ENCODE results near the gene CDH23. TPM values are rescaled to one million over a fixed set of nuclear protein-coding genes. Genes with fewer than 3 reads are reported as not detected.
"Not testable (repeated sequence)": the region's sequence is repeated elsewhere in the genome, so short reads cannot be mapped to it uniquely, and the experiment has no call there.

The CDH23 gene
- 0.21 and 0.40 TPM in 2 replicates for total RNA-seq (2014; rRNA removed; shearing (Covaris generic))

DNA sequence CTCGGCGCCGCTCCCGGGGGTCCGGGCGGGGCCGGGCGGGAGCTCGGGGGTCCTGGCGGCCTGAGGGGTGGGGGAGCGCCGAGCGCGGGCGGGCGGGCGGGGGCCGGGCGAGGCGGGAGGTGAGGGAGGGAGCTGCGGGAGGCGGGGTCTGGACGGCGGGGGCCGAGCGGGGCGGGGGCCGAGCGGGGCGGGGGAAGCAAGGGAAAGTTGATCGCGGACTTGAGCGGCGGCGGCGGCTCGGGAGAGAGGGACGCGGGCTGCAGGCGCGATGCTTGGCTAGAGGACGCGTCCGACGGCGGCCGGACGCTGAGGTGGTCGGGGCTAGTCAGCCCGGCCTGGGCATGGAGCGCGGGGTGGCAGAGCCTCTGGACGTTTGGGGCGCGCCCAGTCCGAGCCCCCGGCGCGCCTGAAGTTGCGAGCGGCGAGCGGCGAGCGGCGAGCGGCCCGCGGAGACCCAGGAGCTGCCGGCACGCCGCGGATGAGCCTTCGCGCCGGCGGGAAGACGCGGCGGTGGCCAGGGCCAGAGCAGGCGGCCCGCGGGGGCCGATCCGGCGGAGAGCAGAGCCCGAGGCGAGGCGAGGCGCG, at the start of gene CDH23:
Gene CDH23, plus strand, starts transcription at position 210 of the 585 bp plus-strand sequence. CDS start 42,912 bp downstream, outside the sequence.
- peak; percentile 50 for DNase-seq (ENCODE audit: low read depth)

DNA sequence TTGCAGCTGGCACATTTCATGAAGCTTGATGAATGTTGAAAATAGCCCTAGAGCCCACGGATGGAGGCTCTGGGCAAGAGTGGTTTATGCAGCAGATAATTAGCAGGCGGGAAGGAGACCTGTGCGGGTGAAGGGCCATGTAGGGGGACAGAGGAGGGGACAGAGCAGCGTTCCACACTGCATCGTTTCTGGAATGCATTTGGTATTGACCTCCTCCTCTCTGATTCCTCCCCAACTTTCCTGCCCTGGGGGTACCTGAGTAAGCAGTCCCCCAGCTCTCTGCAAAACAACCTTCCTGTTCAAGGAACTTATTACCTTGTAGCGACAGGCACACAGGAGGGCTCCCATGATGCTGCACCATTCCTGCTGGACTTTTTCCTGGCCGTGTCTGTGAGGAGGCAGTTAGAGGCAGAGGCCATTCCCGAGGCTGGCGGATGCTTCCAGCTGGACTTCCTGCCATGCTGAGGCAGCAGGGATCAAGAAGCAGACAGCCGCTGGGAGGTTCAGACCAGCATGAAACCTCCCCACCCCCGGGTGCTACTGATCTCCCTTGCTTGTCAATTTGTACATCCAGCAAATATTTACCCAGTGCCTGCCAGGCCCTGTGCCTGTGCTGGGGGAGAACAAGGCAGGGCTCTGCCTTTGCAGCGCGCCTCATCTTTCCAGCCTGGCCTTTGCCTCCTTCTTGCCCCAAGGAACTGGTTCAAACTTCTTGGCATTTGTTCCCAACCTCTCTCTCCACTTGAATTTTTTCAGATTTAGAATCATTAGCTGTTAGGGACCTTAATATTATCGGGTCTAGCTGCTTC, 48.9 kb upstream of the CDH23 start:
- no peak for DNase-seq (ENCODE audit: low read depth)

DNA sequence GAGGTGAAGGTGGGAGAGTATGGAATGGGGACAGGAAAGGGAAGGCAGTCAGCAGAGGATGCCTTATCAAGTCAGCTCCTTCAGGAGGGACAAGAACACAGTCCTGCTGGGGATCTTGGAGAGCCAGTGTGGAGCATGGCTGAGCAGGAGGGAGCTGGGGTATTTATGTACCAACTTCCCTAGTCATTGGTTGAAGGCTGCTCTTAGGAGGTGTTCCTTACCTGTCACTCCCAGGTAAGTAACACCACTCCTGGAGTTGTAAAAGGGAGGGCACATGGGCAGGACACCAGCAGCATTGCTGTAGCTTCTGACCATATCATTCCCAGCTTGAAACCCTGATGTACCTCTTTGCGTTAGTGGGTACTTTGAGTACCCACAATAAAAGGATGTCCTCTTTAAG, 47.9 kb upstream of the CDH23 start:
- DNase-seq (ENCODE audit: low read depth): no peak

DNA sequence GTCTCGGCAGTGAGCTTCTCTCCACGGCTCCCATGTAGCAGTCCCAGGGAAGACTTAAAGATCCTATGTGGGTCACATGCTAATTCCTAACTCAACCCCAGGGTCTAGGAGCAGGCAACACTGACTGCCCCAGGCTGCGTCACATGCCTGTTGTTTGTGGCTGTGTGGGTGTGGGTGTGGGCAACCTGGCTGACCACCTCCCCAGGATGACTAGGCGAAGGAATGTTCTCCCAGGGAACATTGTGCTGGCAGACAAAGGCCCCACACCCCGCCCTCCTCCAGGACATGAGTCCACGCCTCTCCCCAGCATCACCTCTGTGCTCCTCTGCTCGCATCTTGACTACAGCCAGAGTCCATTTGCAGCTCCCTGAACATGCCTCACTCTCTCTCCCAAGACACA, 47.3 kb upstream of the CDH23 start:
- DNase-seq (ENCODE audit: low read depth): peak; percentile 75

DNA sequence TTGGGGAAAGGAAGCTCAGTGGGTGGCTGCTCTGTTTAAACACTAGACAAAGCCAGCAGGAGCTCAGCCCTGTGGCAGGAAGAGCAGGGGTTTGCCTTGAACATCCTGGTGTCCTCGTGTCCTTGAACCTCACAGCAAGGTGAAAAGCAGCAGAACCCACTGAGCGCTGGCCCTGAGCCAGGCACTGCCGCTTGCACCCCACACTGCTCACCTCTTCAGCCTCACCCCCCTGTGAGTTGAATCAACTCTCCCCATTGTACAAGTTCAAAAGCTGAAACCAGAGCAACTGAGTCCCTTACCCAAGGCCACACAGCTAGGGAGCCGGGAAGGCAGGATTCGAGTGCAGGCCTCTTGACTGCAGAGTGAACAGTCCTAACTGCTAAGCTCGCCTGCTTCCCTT, 45.6 kb upstream of the CDH23 start:
- no peak for DNase-seq (ENCODE audit: low read depth)

DNA sequence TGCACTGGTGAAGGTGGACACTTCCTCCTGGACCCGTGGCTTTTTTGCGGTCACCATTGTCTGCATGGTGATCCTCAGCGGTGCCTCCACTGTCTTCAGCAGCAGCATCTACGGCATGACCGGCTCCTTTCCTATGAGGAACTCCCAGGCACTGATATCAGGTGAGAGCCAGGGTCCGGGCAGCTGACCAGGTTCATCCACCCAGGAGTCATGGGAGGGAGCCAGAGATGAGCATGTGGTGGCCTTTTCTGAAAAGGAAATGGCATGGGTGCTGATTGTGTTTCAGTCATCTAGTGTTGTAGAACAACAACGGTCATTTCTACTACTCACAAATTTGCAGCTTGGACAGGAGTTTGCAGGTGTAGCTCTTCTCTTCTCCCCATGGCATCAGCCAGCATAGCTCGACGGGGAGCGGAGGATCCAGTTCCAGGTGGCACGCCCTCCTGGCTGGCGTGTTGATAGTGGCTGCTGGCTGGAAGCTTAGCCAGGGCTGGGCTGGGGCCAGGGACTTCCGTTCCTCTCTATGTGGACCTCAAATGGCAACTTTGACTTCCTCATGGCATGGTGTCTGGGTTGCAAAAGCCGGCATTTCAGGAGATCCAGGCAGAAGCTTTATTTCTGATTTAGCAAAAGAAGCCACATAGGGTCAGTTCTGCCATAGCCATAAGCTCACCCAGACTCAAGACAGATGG, 44.9 kb upstream of the CDH23 start:
- DNase-seq (ENCODE audit: low read depth): no peak

DNA sequence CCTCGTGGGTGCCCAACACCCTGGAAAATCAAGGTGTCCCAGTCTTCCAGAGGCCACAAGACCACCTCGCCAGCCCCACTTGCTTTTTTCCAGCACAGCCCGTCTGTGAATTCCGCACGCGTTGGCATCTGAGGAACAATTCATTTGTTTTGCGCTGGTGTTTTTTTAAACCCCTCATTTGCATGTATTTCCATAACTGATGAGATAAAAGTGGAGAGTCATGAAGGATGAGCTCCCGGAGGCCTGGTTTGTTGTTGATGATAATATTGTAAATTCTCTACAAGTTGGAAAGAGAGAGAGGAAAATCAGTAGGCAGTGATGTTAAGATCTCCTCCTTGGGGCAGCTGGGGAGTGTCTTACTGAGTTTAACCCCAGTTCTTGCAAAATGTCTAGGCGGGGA, 43.1 kb upstream of the CDH23 start:
- DNase-seq (ENCODE audit: low read depth): no peak

DNA sequence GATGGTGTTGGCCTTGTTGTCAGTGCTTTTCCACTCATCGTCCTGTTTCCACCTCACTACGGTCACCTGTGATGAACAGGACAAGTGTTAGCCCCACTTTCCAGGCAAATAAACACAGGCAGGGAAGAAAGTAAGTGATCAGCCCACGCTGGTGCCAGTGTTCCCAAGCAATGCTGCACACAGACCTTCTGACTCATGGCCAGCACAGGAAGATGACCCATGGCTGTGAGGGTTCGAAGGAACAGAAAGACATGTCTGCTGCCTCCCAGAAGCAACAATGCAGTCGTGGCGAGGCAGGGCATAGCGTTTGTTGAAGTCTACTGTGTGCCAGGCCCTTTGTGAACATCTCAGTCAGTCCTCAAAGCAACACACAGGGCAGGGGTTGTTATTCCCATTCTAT, 41.9 kb upstream of the CDH23 start:
- peak; percentile 22 for DNase-seq (ENCODE audit: low read depth)

DNA sequence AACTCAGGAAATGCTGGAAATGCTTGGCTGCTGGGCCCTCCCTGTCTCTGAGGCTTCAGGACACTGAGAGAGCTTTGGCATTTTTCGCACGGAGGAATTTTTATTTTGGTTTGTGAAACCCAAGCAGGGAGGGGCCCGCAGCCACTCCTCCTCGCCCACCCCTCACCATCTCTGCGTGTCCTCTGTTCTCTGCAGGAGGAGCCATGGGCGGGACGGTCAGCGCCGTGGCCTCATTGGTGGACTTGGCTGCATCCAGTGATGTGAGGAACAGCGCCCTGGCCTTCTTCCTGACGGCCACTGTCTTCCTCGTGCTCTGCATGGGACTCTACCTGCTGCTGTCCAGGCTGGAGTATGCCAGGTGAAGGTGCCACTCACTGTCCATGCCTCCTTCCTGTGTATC, 40.8 kb upstream of the CDH23 start:
- DNase-seq (ENCODE audit: low read depth): no peak

DNA sequence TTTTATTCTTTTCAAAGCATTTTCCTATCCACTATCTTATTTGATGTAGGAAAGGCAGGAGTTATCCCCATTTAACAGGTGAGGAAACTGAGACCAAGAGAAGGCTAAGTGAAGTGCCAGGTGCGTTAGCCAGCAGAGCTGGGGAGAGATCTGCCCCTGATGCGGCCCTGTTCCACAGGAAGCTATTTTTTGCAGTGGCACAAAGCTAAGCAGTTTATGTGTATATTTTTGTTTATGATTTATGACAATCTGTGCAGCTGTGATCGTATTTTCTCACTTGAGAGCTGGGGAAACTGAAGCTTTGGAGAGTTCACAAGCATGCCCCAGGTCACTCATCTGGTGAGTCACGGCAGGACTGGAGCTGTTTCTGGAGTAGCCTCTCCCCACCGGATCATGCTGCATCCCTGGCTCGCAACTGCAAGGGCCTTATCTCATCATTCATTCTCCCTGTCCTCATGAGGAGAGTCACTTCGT, 38.9 kb upstream of the CDH23 start:
- DNase-seq (ENCODE audit: low read depth): no peak

DNA sequence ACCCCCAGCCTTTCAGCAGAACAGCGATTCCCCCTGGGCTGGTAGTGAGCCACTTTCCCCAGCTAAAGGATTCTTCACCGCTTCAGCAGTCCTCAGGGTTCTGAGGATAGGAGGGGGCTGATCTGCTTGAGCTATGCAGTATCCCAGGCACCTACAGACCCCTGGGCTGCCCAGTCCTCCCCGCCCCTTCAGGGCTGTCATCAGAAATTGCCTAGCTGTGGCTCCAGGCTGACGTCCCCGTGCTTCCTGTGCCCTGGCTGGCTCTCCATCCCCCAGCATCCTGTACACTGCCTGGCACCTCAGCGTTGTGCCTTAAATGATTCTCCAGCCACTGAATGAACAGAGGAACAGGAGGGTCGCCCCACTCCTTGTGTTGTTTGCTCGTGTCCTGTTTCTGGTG, 38.4 kb upstream of the CDH23 start:
- DNase-seq (ENCODE audit: low read depth): no peak

DNA sequence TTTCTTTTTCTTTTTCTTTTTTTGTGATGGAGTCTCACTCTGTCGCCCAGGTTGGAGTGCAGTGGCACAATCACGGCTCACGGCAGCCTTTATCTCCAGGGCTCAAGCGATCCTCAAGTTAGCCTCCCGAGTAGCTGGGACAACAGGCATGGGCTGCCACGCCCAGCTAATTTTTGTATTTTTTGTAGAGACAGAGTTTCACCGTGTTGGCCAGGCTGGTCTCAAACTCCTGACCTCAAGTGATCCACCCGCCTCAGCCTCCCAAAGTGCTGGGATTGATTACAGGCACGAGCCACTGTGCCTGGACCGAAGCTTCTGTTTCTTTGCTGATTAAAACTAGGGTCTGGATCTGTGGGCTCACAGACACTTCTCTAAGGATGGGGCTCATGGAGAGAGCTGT, 37.8 kb upstream of the CDH23 start:
- not testable (repeated sequence) for DNase-seq (ENCODE audit: low read depth)

DNA sequence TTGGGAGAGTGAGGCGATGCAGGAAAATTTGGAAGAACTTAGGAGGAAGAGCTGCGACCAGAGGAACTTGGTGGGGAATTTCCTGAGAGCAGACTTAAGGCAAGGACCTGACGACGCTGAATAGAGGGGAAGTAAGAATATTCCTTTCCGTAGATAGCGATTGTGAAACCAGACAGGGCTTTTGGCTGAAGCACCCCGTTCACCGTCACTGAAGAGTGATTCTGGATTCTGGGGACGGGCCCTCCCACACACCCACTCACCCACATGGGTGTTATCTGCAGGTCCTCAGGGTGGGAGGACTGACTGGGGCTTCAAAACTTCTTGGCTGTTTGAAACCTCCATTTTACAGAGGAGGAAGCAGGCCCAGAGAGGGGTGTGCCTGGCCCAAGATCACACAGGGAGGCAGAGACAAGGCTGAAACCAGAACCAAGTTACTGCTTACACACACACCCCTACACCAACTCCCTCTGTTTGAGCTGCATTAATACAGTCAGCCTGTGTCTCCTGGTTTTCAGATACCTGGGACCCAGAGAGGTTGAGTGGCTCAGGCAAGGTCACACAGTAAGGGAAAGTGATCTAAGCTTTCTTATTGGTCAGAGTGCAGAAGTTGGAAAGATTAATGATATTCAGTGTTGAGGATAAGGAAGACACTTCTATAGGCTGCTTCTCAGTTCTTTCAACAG, 37.2 kb upstream of the CDH23 start:
- no peak for DNase-seq (ENCODE audit: low read depth)

DNA sequence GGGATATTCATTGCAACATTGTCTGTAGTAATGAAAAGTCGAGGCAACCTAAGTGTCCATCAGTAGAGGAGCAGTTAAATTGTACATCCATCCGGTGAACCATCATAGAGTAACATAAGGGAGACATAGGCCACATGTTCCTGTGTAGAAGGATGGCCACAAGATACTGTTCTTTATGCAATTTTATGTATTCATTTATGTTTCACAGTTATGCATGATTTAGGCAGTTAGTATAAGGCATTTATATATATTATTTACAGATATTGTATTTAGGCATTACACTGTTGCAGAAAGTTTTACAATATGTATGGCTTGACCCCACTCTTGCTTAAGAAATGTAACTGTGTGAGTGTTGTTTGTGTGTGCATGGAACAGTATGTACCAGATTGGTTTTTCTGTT, 36.0 kb upstream of the CDH23 start:
- DNase-seq (ENCODE audit: low read depth): no peak

DNA sequence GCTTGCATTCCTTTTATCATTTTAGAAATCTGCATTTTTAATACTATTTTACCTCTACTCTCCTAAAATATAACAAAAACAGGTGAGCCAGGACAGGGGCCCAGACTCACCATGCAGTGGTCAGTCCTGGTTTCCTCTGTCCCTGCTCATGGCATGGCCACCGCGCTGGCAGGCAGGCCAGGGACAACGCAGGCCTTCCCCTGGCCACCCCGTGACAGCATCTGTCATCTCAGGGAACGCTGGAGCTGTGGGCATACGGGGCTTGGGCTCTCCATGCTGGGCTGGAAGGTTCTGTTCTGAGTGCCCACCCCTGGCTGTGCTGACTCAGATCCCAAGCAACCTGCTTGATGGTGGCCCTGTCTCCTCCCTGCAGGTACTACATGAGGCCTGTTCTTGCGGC, 35.1 kb upstream of the CDH23 start:
- no peak for DNase-seq (ENCODE audit: low read depth)

DNA sequence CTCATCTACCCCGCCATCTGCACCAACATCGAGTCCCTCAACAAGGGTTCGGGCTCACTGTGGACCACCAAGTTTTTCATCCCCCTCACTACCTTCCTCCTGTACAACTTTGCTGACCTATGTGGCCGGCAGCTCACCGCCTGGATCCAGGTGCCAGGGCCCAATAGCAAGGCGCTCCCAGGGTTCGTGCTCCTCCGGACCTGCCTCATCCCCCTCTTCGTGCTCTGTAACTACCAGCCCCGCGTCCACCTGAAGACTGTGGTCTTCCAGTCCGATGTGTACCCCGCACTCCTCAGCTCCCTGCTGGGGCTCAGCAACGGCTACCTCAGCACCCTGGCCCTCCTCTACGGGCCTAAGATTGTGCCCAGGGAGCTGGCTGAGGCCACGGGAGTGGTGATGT, 34.6 kb upstream of the CDH23 start:
- no peak for DNase-seq (ENCODE audit: low read depth)

DNA sequence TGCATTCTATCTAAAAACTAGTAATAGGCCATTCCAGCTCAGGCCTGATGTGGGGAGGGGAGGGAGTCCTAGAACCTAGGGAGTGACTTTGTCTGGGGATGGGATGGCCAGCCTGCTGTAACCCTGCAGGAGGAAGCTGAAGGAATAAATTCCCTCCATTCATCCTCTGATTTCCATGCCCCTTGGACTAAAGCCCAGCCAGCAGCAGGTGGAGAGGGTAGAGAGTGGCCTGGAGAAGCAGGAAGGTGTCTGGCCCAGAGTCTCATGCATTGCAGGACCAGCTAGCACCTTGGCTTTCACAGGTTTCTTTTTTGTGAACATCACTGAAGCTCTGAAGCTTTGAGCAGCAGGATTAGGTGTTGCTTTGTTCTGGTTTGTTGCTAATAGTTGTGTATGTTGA, 32.8 kb upstream of the CDH23 start:
- no peak for DNase-seq (ENCODE audit: low read depth)

DNA sequence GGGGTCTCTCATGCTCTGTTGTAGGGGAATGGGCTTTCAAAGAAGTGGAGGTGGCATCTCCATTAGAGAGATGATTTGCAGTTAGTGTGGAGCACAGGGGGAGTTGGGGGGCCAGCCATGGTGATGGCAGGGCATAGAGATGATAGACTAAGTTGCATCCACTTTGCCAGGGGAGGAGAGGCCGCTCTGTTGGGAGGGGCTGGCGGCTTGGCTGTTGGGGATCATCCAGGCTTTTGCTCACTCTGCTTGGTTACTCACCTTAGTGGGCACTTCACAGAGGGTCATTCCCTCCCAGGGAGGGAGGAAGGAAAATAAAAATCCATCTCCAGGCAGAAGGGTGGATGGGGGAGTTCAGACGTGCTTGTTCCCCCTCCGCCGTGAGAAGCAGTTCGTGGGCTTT, 31.4 kb upstream of the CDH23 start:
- DNase-seq (ENCODE audit: low read depth): no peak

DNA sequence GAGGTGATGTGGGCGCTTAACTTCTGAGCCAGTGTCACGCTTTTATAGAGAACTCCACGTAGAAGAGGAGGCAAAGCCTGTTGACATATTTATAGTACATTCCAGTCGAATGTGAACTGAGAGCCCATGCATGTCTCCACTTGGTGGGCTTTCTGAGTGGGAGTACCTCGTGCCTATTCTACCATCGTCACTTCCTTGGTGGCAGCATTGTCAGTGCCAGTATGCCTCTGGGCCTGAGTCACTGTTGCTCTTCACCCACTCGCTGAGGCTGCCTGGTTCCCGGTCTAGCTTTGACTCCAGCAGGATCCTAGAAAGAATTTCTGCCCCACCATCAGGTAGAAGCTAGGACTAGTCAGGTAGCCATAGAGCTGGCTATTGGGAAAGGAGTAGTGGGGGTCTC, 30.0 kb upstream of the CDH23 start:
- DNase-seq (ENCODE audit: low read depth): no peak

DNA sequence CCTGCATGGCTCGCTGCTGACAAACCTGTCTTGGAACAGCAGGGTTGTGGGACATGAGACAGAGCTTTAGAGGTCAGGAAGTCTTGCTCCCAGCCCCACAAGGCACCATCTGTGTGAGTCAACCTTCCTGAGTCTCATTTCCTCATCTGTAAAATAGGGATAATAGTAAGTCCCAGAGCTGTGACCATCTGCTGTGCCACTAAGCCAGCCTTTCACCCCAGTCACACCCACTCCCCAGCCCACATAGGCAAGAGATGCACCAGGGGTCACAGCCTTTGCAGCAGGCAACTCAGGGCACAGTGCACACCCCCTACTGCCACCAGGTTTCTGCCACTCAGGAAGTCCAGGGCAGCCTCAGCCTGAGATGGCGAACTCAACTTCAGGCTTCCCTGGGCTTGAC, 29.4 kb upstream of the CDH23 start:
- peak; percentile 17 for DNase-seq (ENCODE audit: low read depth)

DNA sequence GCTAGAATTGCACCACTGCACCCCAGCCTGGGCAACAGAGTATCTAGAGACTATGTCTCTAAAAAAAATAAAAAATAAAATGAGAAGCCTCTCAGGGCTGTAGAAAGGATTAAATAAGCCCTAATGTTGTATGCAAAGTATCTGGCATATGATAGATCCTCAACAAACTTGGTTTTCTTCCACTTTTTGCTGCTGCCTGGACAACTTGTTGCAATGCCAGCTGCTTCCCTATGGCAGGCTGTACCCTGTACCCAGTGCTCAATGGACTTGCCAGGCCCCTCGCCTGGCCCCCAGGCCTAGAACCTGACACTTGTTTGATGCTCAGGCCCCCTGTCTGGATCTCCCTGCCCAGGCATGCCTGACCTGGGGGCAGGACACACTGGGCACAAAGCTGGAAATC, 28.5 kb upstream of the CDH23 start:
- DNase-seq (ENCODE audit: low read depth): no peak

DNA sequence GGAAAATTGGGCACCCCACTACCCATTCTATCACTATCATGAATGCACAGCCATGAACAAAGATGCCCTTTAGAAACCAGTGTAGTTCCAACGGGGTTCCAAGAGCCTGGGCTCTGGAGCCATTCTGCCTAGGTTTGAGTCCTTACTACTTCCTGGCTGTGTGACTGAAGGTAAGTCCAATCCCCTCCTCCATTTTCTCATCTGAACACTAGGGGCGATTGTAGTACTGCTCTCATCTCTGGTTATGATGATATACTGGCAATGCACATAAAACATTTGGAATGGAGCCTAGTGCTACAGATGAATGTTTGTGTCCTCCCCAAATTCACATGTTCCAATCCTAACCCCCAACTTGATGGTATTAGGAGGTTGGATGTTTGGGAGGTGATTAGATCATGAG, 28.1 kb upstream of the CDH23 start:
- no peak for DNase-seq (ENCODE audit: low read depth)
